GM08714 (cell line): ENCODE results near the gene OR2C1.

Experiments
- H3K4me3 ChIP-seq: fragments of 200-500 bp; sonication (Bioruptor generic); 2 replicates; pipeline ENCODE4 v1.5.1; 2014; ENCODE audit warnings: mild to moderate bottlenecking, low read length, inconsistent platforms
- ZNF274 ChIP-seq: IDR thresholded peaks from 2 replicates; pipeline ENCODE4 v1.6.1; 2012; ENCODE audit warnings: mild to moderate bottlenecking, low read depth, low read length

The OR2C1 gene

DNA sequence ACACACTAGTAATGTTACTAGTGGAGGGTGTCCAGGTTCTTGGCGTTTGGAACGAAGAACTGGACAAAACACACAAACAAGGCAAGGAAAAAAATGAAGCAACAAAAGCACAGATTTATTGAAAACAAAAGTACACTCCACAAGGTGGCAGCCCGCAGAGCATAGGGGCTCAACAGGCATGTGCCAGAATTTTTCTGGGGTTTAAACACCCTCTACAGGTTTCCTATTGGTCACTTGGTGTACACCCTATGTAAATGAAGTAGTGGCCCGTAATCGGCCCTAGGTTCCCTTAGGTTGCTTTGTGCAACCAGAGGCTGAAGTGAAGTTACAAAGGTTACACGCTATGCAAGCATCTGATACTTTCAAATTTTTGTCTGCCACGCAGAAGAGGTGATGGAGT lies 8.1 kb downstream of the OR2C1 start:
- H3K4me3 ChIP-seq = no peak overlapping the region
- TF ChIP-seq ZNF274 = no peak

- TF ChIP-seq ZNF274 = no peak
- H3K4me3 ChIP-seq = peak overlapping the region; percentile 68; the same call in 1 of the 2 replicates
These were observed 9.2 kb downstream of the OR2C1 start for GRCh38 chr16:3364774-3365427.

GRCh38 chr16:3369073-3369472 lies 13.4 kb downstream of the OR2C1 start:
- no peak overlapping the region for H3K4me3 ChIP-seq
- TF ChIP-seq ZNF274 = no peak

DNA sequence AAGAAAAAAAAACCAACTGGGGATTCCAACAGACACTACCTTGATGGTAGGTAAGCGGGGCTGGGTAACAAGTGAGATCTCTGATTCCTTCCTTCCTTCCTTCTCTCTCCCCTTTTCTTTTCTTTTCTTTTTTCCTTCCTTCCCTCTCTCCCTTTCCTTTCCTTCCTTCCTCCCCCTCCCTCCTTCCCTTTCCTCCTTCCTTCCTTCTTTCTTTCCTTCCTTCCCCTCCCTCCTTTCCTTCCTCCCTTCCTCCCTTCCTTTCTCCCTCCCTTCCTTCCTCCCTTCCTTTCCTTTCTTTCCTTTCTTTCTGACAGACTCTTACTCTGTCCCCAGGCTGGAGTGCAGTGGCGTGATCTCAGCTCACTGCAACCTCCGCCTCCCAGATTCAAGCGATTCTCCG lies 20.0 kb downstream of the OR2C1 start:
- no peak overlapping the region for H3K4me3 ChIP-seq
- TF ChIP-seq ZNF274 = no peak

DNA sequence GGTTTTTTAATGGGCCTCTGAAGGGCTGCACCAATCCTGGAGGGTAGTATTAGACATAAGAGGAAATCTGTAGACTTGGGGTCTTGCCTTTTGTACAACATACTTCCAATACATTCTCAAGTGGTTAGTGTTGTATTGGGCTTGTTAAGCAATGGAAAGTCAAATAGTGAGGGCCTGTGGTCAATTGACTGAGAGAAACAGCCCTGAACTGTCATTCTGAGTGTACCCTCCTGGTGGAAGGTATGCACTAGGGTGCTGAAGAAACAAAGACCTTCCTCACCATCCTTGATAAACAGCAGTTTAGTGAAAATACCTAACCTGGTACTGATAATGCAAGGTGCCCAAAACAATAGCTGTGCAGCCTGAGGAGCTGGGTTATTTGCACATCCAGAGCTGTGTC lies 22.2 kb downstream of the OR2C1 start:
- H3K4me3 ChIP-seq = no peak overlapping the region
- no peak for TF ChIP-seq ZNF274

DNA sequence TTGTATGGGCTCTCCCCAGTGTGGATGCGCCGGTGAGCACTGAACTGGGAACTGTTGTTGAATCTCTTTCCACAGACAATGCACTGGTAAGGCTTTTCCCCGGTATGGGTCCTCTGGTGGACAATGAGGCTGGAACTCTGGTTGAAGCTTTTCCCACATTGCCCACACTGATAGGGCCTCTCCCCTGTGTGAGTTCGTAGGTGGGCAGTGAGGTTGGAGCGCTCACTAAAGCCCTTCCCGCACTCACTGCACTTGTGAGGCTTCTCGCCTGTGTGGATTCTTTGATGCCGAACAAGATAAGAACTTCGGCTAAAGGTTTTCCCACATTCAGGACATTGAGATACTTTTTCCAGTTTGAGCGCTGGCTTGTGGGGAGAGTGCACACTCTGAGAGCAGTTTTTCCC lies 27.4 kb downstream of the OR2C1 start:
- no peak for TF ChIP-seq ZNF274
- no peak overlapping the region for H3K4me3 ChIP-seq

- H3K4me3 ChIP-seq = no peak overlapping the region
- TF ChIP-seq ZNF274 = no peak
These were observed 32.6 kb downstream of the OR2C1 start for GRCh38 chr16:3388325-3388724.

- no peak for TF ChIP-seq ZNF274
- no peak overlapping the region for H3K4me3 ChIP-seq
These were observed 34.1 kb downstream of the OR2C1 start for GRCh38 chr16:3389663-3390338.

- TF ChIP-seq ZNF274 = no peak
- H3K4me3 ChIP-seq = peak overlapping the region; percentile 97
These were observed 44.7 kb downstream of the OR2C1 start for GRCh38 chr16:3400446-3400778.

GRCh38 chr16:3400779-3401688 lies 45.3 kb downstream of the OR2C1 start, which contains the start of the genes ZNF174 and ZSCAN32:
TSS of gene ZNF174 (plus strand) at chr16:3401215. CDS start at chr16:3402005, 790 bp downstream.
TSS of gene ZSCAN32 (minus strand) at chr16:3401004. CDS start at chr16:3397557, 3,447 bp downstream.
- TF ChIP-seq ZNF274 = no peak
- peak within 1 kb of the TSS; percentile 97 for H3K4me3 ChIP-seq

DNA sequence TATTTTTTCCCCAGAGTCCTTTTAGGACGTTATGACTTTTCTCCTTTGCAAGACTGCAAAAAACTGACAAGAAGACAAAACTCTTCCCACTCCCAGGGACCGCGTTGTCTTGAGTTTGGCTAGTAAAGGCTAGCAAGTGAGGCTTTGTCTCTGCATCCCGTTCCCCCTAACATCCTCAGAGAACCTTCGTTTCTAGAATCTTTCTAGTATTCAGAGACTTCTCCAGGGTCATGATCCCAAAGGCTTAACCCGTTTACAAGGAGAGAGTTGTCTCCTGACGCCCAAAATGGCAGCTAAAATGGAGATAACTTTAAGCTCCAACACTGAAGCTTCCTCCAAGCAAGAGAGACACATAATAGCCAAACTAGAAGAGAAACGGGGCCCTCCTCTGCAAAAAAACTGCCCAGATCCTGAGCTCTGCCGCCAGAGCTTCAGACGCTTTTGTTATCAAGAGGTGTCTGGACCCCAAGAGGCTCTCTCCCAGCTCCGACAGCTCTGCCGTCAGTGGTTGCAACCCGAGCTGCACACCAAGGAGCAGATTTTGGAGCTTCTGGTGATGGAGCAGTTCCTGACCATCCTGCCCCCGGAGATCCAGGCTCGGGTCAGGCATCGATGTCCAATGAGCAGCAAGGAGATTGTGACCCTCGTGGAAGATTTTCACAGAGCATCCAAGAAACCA lies 46.2 kb downstream of the OR2C1 start:
- H3K4me3 ChIP-seq = peak overlapping the region; percentile 85
- no peak for TF ChIP-seq ZNF274
